NCI-H345 treated with DMSO at 0.1 percent for 48 hours (cell line): ENCODE data around the gene EML3.
A peak's percentile ranks its signal among the peaks of the same experiment; 100 is the strongest.
"Not testable (repeated sequence)": the region's sequence is repeated elsewhere in the genome, so short reads cannot be mapped to it uniquely, and the experiment has no call there.

Experiments used
- DNase-seq: peaks from one replicate; lab custom pipeline; 2025; ENCODE audit not compliant: unreplicated experiment; lab: John Stamatoyannopoulos, UW

The EML3 gene

GRCh38 chr11:62621567-62622470, 9.2 kb upstream of the EML3 start, which contains the start of gene B3GAT3:
Gene B3GAT3, minus strand, starts transcription at chr11:62621986. Its CDS starts 39 bp downstream, at chr11:62621947.
- DNase-seq = peak; percentile 93

- DNase-seq = no peak
Observed at GRCh38 chr11:62621027-62621566, 8.5 kb upstream of the EML3 start.

- not testable (repeated sequence) for DNase-seq
Observed at GRCh38 chr11:62616957-62617356, 4.4 kb upstream of the EML3 start.

GRCh38 chr11:62615521-62615920, 2.9 kb upstream of the EML3 start:
- no peak for DNase-seq

- no peak for DNase-seq
Observed at GRCh38 chr11:62614275-62614674, 1.7 kb upstream of the EML3 start.

- no peak for DNase-seq
Observed at GRCh38 chr11:62613291-62613778, 760 bp upstream of the EML3 start.

GRCh38 chr11:62611705-62612365, 740 bp downstream of the EML3 start:
- DNase-seq = no peak

- no peak for DNase-seq
Observed at GRCh38 chr11:62610814-62611704, 1.5 kb downstream of the EML3 start.

GRCh38 chr11:62610403-62610802, 2.2 kb downstream of the EML3 start:
- DNase-seq = no peak

GRCh38 chr11:62608776-62609175, 3.8 kb downstream of the EML3 start:
- DNase-seq = no peak

- DNase-seq = no peak
Observed at GRCh38 chr11:62607714-62608113, 4.9 kb downstream of the EML3 start.

- DNase-seq = no peak
Observed at GRCh38 chr11:62605902-62606301, 6.7 kb downstream of the EML3 start.

- DNase-seq = no peak
Observed at GRCh38 chr11:62605467-62605866, 7.1 kb downstream of the EML3 start.

GRCh38 chr11:62604460-62605120, 8.0 kb downstream of the EML3 start:
- no peak for DNase-seq

GRCh38 chr11:62603776-62604299, 8.7 kb downstream of the EML3 start:
- DNase-seq = no peak

GRCh38 chr11:62603072-62603408, 9.5 kb downstream of the EML3 start:
- DNase-seq = no peak

GRCh38 chr11:62602141-62603071, 10.2 kb downstream of the EML3 start:
- peak; percentile 33 for DNase-seq

GRCh38 chr11:62601372-62602140, 11.0 kb downstream of the EML3 start, which contains the start of gene MTA2:
Gene MTA2, minus strand, starts transcription at chr11:62601865. Its CDS starts 415 bp downstream, at chr11:62601450.
- peak; percentile 93 for DNase-seq
